SIG-M5 (cell line): Measurements from ENCODE around the gene CRYGN.

ENCODE experiments used
- DNase-seq: peaks from one replicate; lab custom pipeline; 2025; lab: John Stamatoyannopoulos, UW

CRYGN gene

GRCh38 chr7:151406051-151406875 lies 33.7 kb downstream of the CRYGN start:
- DNase-seq: no peak

- DNase-seq: no peak
Measured at GRCh38 chr7:151405588-151405987, 34.4 kb downstream of the CRYGN start.

GRCh38 chr7:151405056-151405455 lies 34.9 kb downstream of the CRYGN start:
- no peak for DNase-seq

GRCh38 chr7:151404216-151405011 lies 35.5 kb downstream of the CRYGN start:
- DNase-seq: no peak

- DNase-seq: no peak
Measured at GRCh38 chr7:151403764-151404163, 36.2 kb downstream of the CRYGN start.

GRCh38 chr7:151402029-151402835 lies 37.7 kb downstream of the CRYGN start:
- DNase-seq: no peak

- DNase-seq: no peak
Measured at GRCh38 chr7:151400626-151401315, 39.2 kb downstream of the CRYGN start.

GRCh38 chr7:151399906-151400305 lies 40.0 kb downstream of the CRYGN start:
- DNase-seq: no peak

GRCh38 chr7:151399305-151399601 lies 40.7 kb downstream of the CRYGN start:
- DNase-seq: no peak

- DNase-seq: no peak
Measured at GRCh38 chr7:151398446-151399304, 41.3 kb downstream of the CRYGN start.

GRCh38 chr7:151397026-151397425 lies 42.9 kb downstream of the CRYGN start:
- no peak for DNase-seq

- DNase-seq: no peak
Measured at GRCh38 chr7:151396328-151396970, 43.5 kb downstream of the CRYGN start.

- no peak for DNase-seq
Measured at GRCh38 chr7:151395036-151395367, 44.9 kb downstream of the CRYGN start.

GRCh38 chr7:151394076-151395035 lies 45.6 kb downstream of the CRYGN start:
- DNase-seq: no peak

- DNase-seq: no peak
Measured at GRCh38 chr7:151393031-151393977, 46.6 kb downstream of the CRYGN start.

- no peak for DNase-seq
Measured at GRCh38 chr7:151392426-151392825, 47.5 kb downstream of the CRYGN start.

- no peak for DNase-seq
Measured at GRCh38 chr7:151392002-151392401, 47.9 kb downstream of the CRYGN start.

GRCh38 chr7:151391358-151391730 lies 48.6 kb downstream of the CRYGN start:
- DNase-seq: no peak
